Neural cell (in vitro differentiated cells): ENCODE measurements around the gene BAHD1. TPM values are rescaled to one million over a fixed set of nuclear protein-coding genes. Genes with fewer than 3 reads are reported as not detected.

ENCODE experiments used
- H2AFZ ChIP-seq: fragments of 200-600, 300-800 bp; sonication (generic), shearing (Covaris generic); 2 replicates; pipeline ENCODE4 v1.6.0; 2014; ENCODE audit warnings: low read depth, mild to moderate bottlenecking, antibody characterized with exemption, low read length, moderate library complexity
- H3F3A ChIP-seq: fragments of 200-600 bp; shearing (Covaris generic); 2 replicates; pipeline ENCODE4 v1.6.1; 2016; ENCODE audit warnings: mild to moderate bottlenecking, moderate library complexity, mixed read lengths, antibody characterized with exemption, low read length; ENCODE audit not compliant: insufficient read depth, poor library complexity, severe bottlenecking
- H3K27ac ChIP-seq: fragments of 200-600, 300-800 bp; sonication (generic), shearing (Covaris generic); 2 replicates; pipeline ENCODE4 v1.5.1; 2014; ENCODE audit warnings: mild to moderate bottlenecking, low read length, moderate library complexity
- H3K27me3 ChIP-seq: fragments of 300-800, 200-600 bp; sonication (generic), shearing (Covaris generic); 2 replicates; pipeline ENCODE4 v1.6.0; 2014; ENCODE audit warnings: mild to moderate bottlenecking, low read depth, low read length, moderate library complexity; ENCODE audit not compliant: insufficient read depth
- H3K36me3 ChIP-seq: fragments of 300-800, 200-600 bp; sonication (generic), shearing (Covaris generic); 2 replicates; pipeline ENCODE4 v1.5.1; 2014; ENCODE audit warnings: mild to moderate bottlenecking, antibody characterized with exemption, low read length, moderate library complexity; ENCODE audit not compliant: insufficient read depth
- H3K4me2 ChIP-seq: fragments of 300-800, 200-600 bp; sonication (generic), shearing (Covaris generic); 2 replicates; pipeline ENCODE4 v1.6.0; 2014; ENCODE audit warnings: mild to moderate bottlenecking, low read length
- H3K4me3 ChIP-seq: fragments of 300-800, 200-600 bp; sonication (generic), shearing (Covaris generic); 2 replicates; pipeline ENCODE4 v1.5.1; 2014; ENCODE audit warnings: mild to moderate bottlenecking, low read length, moderate library complexity
- H3K79me2 ChIP-seq: fragments of 200-600 bp; shearing (Covaris generic); replicated peaks from 2 replicates; pipeline ENCODE4 v1.6.0; 2014; ENCODE audit warnings: mild to moderate bottlenecking, low read length, moderate library complexity; ENCODE audit not compliant: insufficient read depth
- H3K9ac ChIP-seq: fragments of 300-800, 200-600 bp; sonication (generic), shearing (Covaris generic); 2 replicates; pipeline ENCODE4 v1.6.1; 2016; ENCODE audit warnings: mild to moderate bottlenecking, low read length, mixed read lengths
- H3K9me2 ChIP-seq: fragments of 200-600 bp; shearing (Covaris generic); 2 replicates; pipeline ENCODE4 v1.6.1; 2016; ENCODE audit warnings: mild to moderate bottlenecking, low read length, mixed read lengths; ENCODE audit not compliant: insufficient read depth
- H3K9me3 ChIP-seq: fragments of 200-600, 300-800 bp; sonication (generic), shearing (Covaris generic); 2 replicates; pipeline ENCODE4 v1.6.1; 2016; ENCODE audit warnings: mild to moderate bottlenecking, mixed run types, low read length, moderate library complexity, mixed read lengths
- H4K20me1 ChIP-seq: fragments of 200-600 bp; shearing (Covaris generic); 2 replicates; pipeline ENCODE4 v1.6.1; 2016; ENCODE audit warnings: mild to moderate bottlenecking, mixed run types; ENCODE audit not compliant: insufficient read depth
- CTCF ChIP-seq: fragments of 450-650 bp; IDR thresholded peaks from 2 replicates; pipeline ENCODE4 v1.5.1; 2014; ENCODE audit warnings: antibody characterized with exemption, mild to moderate bottlenecking, moderate library complexity; ENCODE audit not compliant: poor library complexity, severe bottlenecking
- EP300 ChIP-seq: fragments of 450-650 bp; conservative IDR thresholded peaks from 2 replicates; pipeline ENCODE4 v1.6.1; 2014; ENCODE audit warnings: antibody characterized with exemption, mild to moderate bottlenecking, moderate library complexity; ENCODE audit not compliant: poor library complexity, severe bottlenecking
- EZH2 ChIP-seq: fragments of 200-600, 300-800 bp; shearing (Covaris generic), sonication (generic); IDR thresholded peaks from 2 replicates; pipeline ENCODE4 v1.6.1; 2014; ENCODE audit warnings: antibody characterized with exemption, low read length, borderline replicate concordance, mild to moderate bottlenecking; ENCODE audit not compliant: insufficient read depth, poor library complexity, severe bottlenecking
- MXI1 ChIP-seq: fragments of 450-650 bp; conservative IDR thresholded peaks from 2 replicates; pipeline ENCODE4 v1.6.1; 2014; ENCODE audit warnings: antibody characterized with exemption, mild to moderate bottlenecking; ENCODE audit not compliant: poor library complexity, severe bottlenecking
- POLR2AphosphoS5 ChIP-seq: IDR thresholded peaks from 2 replicates; pipeline ENCODE4 v1.6.1; 2012
- RAD21 ChIP-seq: fragments of 450-650 bp; conservative IDR thresholded peaks from 2 replicates; pipeline ENCODE4 v1.6.1; 2014; ENCODE audit warnings: antibody characterized with exemption, mild to moderate bottlenecking, moderate library complexity
- REST ChIP-seq: IDR thresholded peaks from 2 replicates; pipeline ENCODE4 v1.6.1; 2012; ENCODE audit warnings: borderline replicate concordance
- SMC3 ChIP-seq: fragments of 450-650 bp; conservative IDR thresholded peaks from 2 replicates; pipeline ENCODE4 v1.6.1; 2014; ENCODE audit warnings: antibody characterized with exemption, mild to moderate bottlenecking, moderate library complexity; ENCODE audit not compliant: poor library complexity
- TAF1 ChIP-seq: IDR thresholded peaks from 2 replicates; pipeline ENCODE4 v1.6.1; 2012; ENCODE audit warnings: low read depth
- polyA plus RNA-seq: library from polyadenylated mRNA; depleted of rRNA; stranded (reverse); fragments of >200 nt; gene quantifications from 2 replicates; pipeline ENCODE4 v1.2.3, GENCODE V29; 2014

The BAHD1 gene
- polyA plus RNA-seq, 1 donor from 2014 or later, result 22.8 TPM

- Histone ChIP-seq H2AFZ (no peak overlapping the region), H3K9me2 (no peaks in the 10 kb centered on the region), H3K27ac (no peak overlapping the region), H3F3A (no peaks in the 10 kb centered on the region), H3K9ac (no peak overlapping the region), H4K20me1 (no peaks in the 10 kb centered on the region), H3K4me2 (no peak overlapping the region), H3K36me3 (no peaks in the 10 kb centered on the region), H3K9me3 (no peaks in the 10 kb centered on the region), H3K27me3 (peaks cover 60% of the 10 kb centered on the region), H3K79me2 (no peaks in the 10 kb centered on the region), H3K4me3 (peak overlapping the region; percentile 53)
- TF ChIP-seq EZH2, result no peak
- no peak for TF ChIP-seq EP300
- TF ChIP-seq MXI1, result no peak
- TF ChIP-seq TAF1, result no peak
- no peak for TF ChIP-seq REST
- TF ChIP-seq CTCF, result no peak
- TF ChIP-seq POLR2AphosphoS5, result no peak
- no peak for TF ChIP-seq RAD21
- no peak for TF ChIP-seq SMC3
Measured at GRCh38 chr15:40435710-40436089, 5.1 kb upstream of the BAHD1 start.

GRCh38 chr15:40436116-40436891 is 4.4 kb upstream of the BAHD1 start:
- H3K27ac ChIP-seq, result no peak overlapping the region
- no peaks in the 10 kb centered on the region for H3K79me2 ChIP-seq
- H3K36me3 ChIP-seq, result no peaks in the 10 kb centered on the region
- no peak overlapping the region for H3K4me2 ChIP-seq
- H3K9me3 ChIP-seq, result no peaks in the 10 kb centered on the region
- H3F3A ChIP-seq, result no peaks in the 10 kb centered on the region
- H3K9ac ChIP-seq, result no peak overlapping the region
- no peak for TF ChIP-seq POLR2AphosphoS5
- TF ChIP-seq TAF1, result no peak
- no peak for TF ChIP-seq MXI1
- TF ChIP-seq RAD21, result no peak
- TF ChIP-seq EZH2, result no peak
- TF ChIP-seq CTCF, result no peak
- no peak for TF ChIP-seq REST
- no peak for TF ChIP-seq EP300
- TF ChIP-seq SMC3, result no peak
- no peaks in the 10 kb centered on the region for H3K9me2 ChIP-seq
- H4K20me1 ChIP-seq, result no peaks in the 10 kb centered on the region
- peaks cover 60% of the 10 kb centered on the region for H3K27me3 ChIP-seq
- H2AFZ ChIP-seq, result no peak overlapping the region
- H3K4me3 ChIP-seq, result peak overlapping the region; percentile 53
